WTC11 (cell line): Measurements from ENCODE around the gene LRMDA. TPM values are rescaled to one million over a fixed set of nuclear protein-coding genes. Genes with fewer than 3 reads are reported as not detected.

Experiments
- ATAC-seq: fragments of 200-7000 bp; cut with Tn5 transposase; 2 replicates; pipeline ENCODE4 v1.10.0; 2021; ENCODE audit warnings: mild to moderate bottlenecking, moderate library complexity
- CTCF ChIA-PET: fragments of 300-600 bp; sonication (Branson Sonifier 250); formaldehyde crosslinking; loops from one replicate; lab custom pipeline; 2021; ENCODE audit warnings: antibody characterized with exemption; lab: Charles Lee
- POLR2A ChIA-PET: fragments of 350-600 bp; sonication (Branson Sonifier 250); formaldehyde crosslinking; loops from one replicate; lab custom pipeline; 2021; ENCODE audit warnings: antibody characterized with exemption; lab: Charles Lee
- DNase-seq: peaks from one replicate; pipeline ENCODE4 v3.0.0; 2021; ENCODE audit warnings: low spot score
- H3K27ac Mint-ChIP-seq: 2 replicates; pipeline ENCODE4 v1.8.0; 2021; ENCODE audit warnings: mixed read lengths
- H3K27me3 Mint-ChIP-seq: 2 replicates; pipeline ENCODE4 v1.8.0; 2021; ENCODE audit warnings: low read depth, mild to moderate bottlenecking, moderate library complexity, mixed read lengths
- H3K36me3 Mint-ChIP-seq: 2 replicates; pipeline ENCODE4 v1.8.0; 2021; ENCODE audit warnings: mixed read lengths
- H3K4me1 Mint-ChIP-seq: 2 replicates; pipeline ENCODE4 v1.8.0; 2022; ENCODE audit warnings: mixed read lengths
- H3K4me3 Mint-ChIP-seq: 2 replicates; pipeline ENCODE4 v1.8.0; 2021; ENCODE audit warnings: mild to moderate bottlenecking, moderate library complexity, mixed read lengths
- H3K9me3 Mint-ChIP-seq: 2 replicates; pipeline ENCODE4 v1.8.0; 2021; ENCODE audit warnings: mixed read lengths
- ATF6 ChIP-seq: sonication (generic); formaldehyde crosslinking; IDR thresholded peaks from 2 replicates; pipeline ENCODE4 v1.8.1; 2023; ENCODE audit warnings: mild to moderate bottlenecking, missing genetic modification reagents
- CBFB ChIP-seq: sonication (generic); formaldehyde crosslinking; IDR thresholded peaks from 2 replicates; pipeline ENCODE4 v1.8.1; 2022; ENCODE audit warnings: mild to moderate bottlenecking, low read depth, missing genetic modification reagents
- CTCF ChIP-seq: fragments of 200-600 bp; IDR thresholded peaks from 2 replicates; pipeline ENCODE4 v1.8.0; 2022; ENCODE audit warnings: antibody characterized with exemption
- MXD4 ChIP-seq: fragments of 250-450 bp; sonication (Bioruptor Pico); IDR thresholded peaks from 2 replicates; pipeline ENCODE4 v1.8.0; 2021; ENCODE audit warnings: mild to moderate bottlenecking, moderate library complexity, borderline replicate concordance
- USF2 ChIP-seq: sonication (generic); formaldehyde crosslinking; IDR thresholded peaks from 2 replicates; pipeline ENCODE4 v1.8.1; 2023; ENCODE audit warnings: mild to moderate bottlenecking, missing genetic modification reagents, moderate library complexity
- ZNF396 ChIP-seq: fragments of 250-450 bp; sonication (Bioruptor Pico); IDR thresholded peaks from 2 replicates; pipeline ENCODE4 v1.8.0; 2021; ENCODE audit warnings: mild to moderate bottlenecking, moderate library complexity, borderline replicate concordance
- total RNA-seq: library from RNA; stranded (reverse); gene quantifications from 3 replicates; pipeline ENCODE4 v1.2.3, GENCODE V29; 2021
- TF ChIP-seq, protein P1 (sequence below): sonication (generic); formaldehyde crosslinking; IDR thresholded peaks from 2 replicates; pipeline ENCODE4 v1.8.0; 2022; ENCODE audit warnings: missing genetic modification reagents
- TF ChIP-seq, protein P2 (sequence below): fragments of 250-450 bp; sonication (Bioruptor Pico); IDR thresholded peaks from 2 replicates; pipeline ENCODE4 v1.9.0; 2021; ENCODE audit warnings: mild to moderate bottlenecking, borderline replicate concordance
- TF ChIP-seq, protein P3 (sequence below): sonication (generic); formaldehyde crosslinking; IDR thresholded peaks from 2 replicates; pipeline ENCODE4 v1.8.1; 2023; ENCODE audit warnings: mild to moderate bottlenecking, missing genetic modification reagents, moderate library complexity

LRMDA gene
- total RNA-seq, 1 experiment from 2014 or later = 0.92 TPM

GRCh38 chr10:75410132-75411005 lies 21.1 kb upstream of the LRMDA start:
- no peaks in the 10 kb centered on the region for H3K9me3 Mint-ChIP-seq
- POLR2A ChIA-PET = no interaction called here
- no peaks in the 10 kb centered on the region; the same call in 1 of the 2 replicates for H3K36me3 Mint-ChIP-seq
- DNase-seq = no peak
- peak overlapping the region; percentile 77 for H3K4me3 Mint-ChIP-seq
- TF ChIP-seq ZNF396 (CRISPR knock-in tag) (no peak), MXD4 (CRISPR knock-in tag) (no peak)
- TF ChIP-seq, protein P1, sequence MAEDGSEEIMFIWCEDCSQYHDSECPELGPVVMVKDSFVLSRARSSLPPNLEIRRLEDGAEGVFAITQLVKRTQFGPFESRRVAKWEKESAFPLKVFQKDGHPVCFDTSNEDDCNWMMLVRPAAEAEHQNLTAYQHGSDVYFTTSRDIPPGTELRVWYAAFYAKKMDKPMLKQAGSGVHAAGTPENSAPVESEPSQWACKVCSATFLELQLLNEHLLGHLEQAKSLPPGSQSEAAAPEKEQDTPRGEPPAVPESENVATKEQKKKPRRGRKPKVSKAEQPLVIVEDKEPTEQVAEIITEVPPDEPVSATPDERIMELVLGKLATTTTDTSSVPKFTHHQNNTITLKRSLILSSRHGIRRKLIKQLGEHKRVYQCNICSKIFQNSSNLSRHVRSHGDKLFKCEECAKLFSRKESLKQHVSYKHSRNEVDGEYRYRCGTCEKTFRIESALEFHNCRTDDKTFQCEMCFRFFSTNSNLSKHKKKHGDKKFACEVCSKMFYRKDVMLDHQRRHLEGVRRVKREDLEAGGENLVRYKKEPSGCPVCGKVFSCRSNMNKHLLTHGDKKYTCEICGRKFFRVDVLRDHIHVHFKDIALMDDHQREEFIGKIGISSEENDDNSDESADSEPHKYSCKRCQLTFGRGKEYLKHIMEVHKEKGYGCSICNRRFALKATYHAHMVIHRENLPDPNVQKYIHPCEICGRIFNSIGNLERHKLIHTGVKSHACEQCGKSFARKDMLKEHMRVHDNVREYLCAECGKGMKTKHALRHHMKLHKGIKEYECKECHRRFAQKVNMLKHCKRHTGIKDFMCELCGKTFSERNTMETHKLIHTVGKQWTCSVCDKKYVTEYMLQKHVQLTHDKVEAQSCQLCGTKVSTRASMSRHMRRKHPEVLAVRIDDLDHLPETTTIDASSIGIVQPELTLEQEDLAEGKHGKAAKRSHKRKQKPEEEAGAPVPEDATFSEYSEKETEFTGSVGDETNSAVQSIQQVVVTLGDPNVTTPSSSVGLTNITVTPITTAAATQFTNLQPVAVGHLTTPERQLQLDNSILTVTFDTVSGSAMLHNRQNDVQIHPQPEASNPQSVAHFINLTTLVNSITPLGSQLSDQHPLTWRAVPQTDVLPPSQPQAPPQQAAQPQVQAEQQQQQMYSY = 0 out of 2 replicates have a peak, but pooled peaks have one; percentile 35
- TF ChIP-seq, protein P2, sequence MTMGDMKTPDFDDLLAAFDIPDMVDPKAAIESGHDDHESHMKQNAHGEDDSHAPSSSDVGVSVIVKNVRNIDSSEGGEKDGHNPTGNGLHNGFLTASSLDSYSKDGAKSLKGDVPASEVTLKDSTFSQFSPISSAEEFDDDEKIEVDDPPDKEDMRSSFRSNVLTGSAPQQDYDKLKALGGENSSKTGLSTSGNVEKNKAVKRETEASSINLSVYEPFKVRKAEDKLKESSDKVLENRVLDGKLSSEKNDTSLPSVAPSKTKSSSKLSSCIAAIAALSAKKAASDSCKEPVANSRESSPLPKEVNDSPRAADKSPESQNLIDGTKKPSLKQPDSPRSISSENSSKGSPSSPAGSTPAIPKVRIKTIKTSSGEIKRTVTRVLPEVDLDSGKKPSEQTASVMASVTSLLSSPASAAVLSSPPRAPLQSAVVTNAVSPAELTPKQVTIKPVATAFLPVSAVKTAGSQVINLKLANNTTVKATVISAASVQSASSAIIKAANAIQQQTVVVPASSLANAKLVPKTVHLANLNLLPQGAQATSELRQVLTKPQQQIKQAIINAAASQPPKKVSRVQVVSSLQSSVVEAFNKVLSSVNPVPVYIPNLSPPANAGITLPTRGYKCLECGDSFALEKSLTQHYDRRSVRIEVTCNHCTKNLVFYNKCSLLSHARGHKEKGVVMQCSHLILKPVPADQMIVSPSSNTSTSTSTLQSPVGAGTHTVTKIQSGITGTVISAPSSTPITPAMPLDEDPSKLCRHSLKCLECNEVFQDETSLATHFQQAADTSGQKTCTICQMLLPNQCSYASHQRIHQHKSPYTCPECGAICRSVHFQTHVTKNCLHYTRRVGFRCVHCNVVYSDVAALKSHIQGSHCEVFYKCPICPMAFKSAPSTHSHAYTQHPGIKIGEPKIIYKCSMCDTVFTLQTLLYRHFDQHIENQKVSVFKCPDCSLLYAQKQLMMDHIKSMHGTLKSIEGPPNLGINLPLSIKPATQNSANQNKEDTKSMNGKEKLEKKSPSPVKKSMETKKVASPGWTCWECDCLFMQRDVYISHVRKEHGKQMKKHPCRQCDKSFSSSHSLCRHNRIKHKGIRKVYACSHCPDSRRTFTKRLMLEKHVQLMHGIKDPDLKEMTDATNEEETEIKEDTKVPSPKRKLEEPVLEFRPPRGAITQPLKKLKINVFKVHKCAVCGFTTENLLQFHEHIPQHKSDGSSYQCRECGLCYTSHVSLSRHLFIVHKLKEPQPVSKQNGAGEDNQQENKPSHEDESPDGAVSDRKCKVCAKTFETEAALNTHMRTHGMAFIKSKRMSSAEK (CRISPR knock-in tag) = no peak
- peaks cover 99% of the 10 kb centered on the region for H3K27me3 Mint-ChIP-seq
- no peak overlapping the region for H3K27ac Mint-ChIP-seq
- CTCF ChIA-PET = interaction anchor here (1.0 to 2.3 kb wide), 4 partner anchors 11 to 21 kb away, joined by 3 to 13 read pairs (median 8); partner anchors contain the start of gene LRMDA
- no peak for ATAC-seq
- peaks cover 39% of the 10 kb centered on the region for H3K4me1 Mint-ChIP-seq

- no peak overlapping the region for H3K27ac Mint-ChIP-seq
- peaks cover 100% of the 10 kb centered on the region for H3K27me3 Mint-ChIP-seq
- POLR2A ChIA-PET = no interaction called here
- TF ChIP-seq CBFB (CRISPR knock-in tag) (no peak), ATF6 (CRISPR knock-in tag) (no peak), USF2 (no peak), CTCF (no peak)
- TF ChIP-seq, protein P3, sequence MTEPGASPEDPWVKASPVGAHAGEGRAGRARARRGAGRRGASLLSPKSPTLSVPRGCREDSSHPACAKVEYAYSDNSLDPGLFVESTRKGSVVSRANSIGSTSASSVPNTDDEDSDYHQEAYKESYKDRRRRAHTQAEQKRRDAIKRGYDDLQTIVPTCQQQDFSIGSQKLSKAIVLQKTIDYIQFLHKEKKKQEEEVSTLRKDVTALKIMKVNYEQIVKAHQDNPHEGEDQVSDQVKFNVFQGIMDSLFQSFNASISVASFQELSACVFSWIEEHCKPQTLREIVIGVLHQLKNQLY (CRISPR knock-in tag) = no peak
- TF ChIP-seq, all 79 proteins: peak for 0
- DNase-seq (no peak), ATAC-seq (no peak)
- H3K9me3 Mint-ChIP-seq = no peaks in the 10 kb centered on the region
- CTCF ChIA-PET = interaction anchor here (1.0 kb wide), 1 partner anchor 19 kb away, joined by 5 read pairs; no protein-coding TSS in a partner anchor
- no peak overlapping the region for H3K4me3 Mint-ChIP-seq
- peaks cover 35% of the 10 kb centered on the region for H3K4me1 Mint-ChIP-seq
- H3K36me3 Mint-ChIP-seq = no peaks in the 10 kb centered on the region
These were observed 16.9 kb upstream of the LRMDA start for GRCh38 chr10:75414527-75414926.
